Measurements from ENCODE around the gene EMX1. TPM values are rescaled to one million over a fixed set of nuclear protein-coding genes. Genes with fewer than 3 reads are reported as not detected.

EMX1 gene
- total RNA-seq, 1 experiment from 2014 or later: not detected

- H3K27me3 Mint-ChIP-seq (ENCODE audit: unreplicated experiment): peaks cover 5% of the 10 kb centered on the region
- no TSS peak for BruUV-seq (replicated peaks)
- intact Hi-C loops (cut with micrococcal nuclease; ENCODE audit: unreplicated experiment): no loop called here
Measured at GRCh38 chr2:72929010-72929409, 11.7 kb downstream of the EMX1 start.

GRCh38 chr2:72931280-72931910 is 14.1 kb downstream of the EMX1 start:
- no TSS peak for BruUV-seq (replicated peaks)
- CTCF ChIA-PET: no interaction called here
- intact Hi-C loops (cut with micrococcal nuclease; ENCODE audit: unreplicated experiment): no loop called here
- Mint-ChIP-seq H3K4me3 (ENCODE audit: low read depth, unreplicated experiment) (no peak overlapping the region), H3K27ac (ENCODE audit: unreplicated experiment) (no peak overlapping the region), H3K4me1 (ENCODE audit: low read depth, unreplicated experiment) (no peaks in the 10 kb centered on the region), H3K9me3 (ENCODE audit: low read depth, unreplicated experiment) (no peaks in the 10 kb centered on the region), H3K27me3 (ENCODE audit: unreplicated experiment) (peaks cover 21% of the 10 kb centered on the region), H3K36me3 (ENCODE audit: insufficient read depth, unreplicated experiment) (no peaks in the 10 kb centered on the region)
- DNase-seq: peak; percentile 18
- no peak for TF ChIP-seq CTCF (IDR thresholded peaks at IDR 0.05; ENCODE audit: unreplicated experiment)

More at GRCh38 chr2:72929010-72929409, 11.7 kb downstream of the EMX1 start:
- TF ChIP-seq CTCF (IDR thresholded peaks at IDR 0.05; ENCODE audit: unreplicated experiment): no peak
- no peak overlapping the region for H3K4me3 Mint-ChIP-seq (ENCODE audit: low read depth, unreplicated experiment)
- H3K36me3 Mint-ChIP-seq (ENCODE audit: insufficient read depth, unreplicated experiment): no peaks in the 10 kb centered on the region
- no peaks in the 10 kb centered on the region for H3K9me3 Mint-ChIP-seq (ENCODE audit: low read depth, unreplicated experiment)
- no peak for DNase-seq
- H3K4me1 Mint-ChIP-seq (ENCODE audit: low read depth, unreplicated experiment): no peaks in the 10 kb centered on the region
- CTCF ChIA-PET: no interaction called here
- H3K27ac Mint-ChIP-seq (ENCODE audit: unreplicated experiment): no peak overlapping the region

GRCh38 chr2:72932045-72932740 is 14.9 kb downstream of the EMX1 start:
- H3K4me3 Mint-ChIP-seq (ENCODE audit: low read depth, unreplicated experiment): no peak overlapping the region

GRCh38 chr2:72932805-72933204 is 15.5 kb downstream of the EMX1 start:
- Mint-ChIP-seq H3K4me3 (ENCODE audit: low read depth, unreplicated experiment) (no peak overlapping the region), H3K9me3 (ENCODE audit: low read depth, unreplicated experiment) (no peaks in the 10 kb centered on the region), H3K4me1 (ENCODE audit: low read depth, unreplicated experiment) (no peaks in the 10 kb centered on the region), H3K27ac (ENCODE audit: unreplicated experiment) (no peak overlapping the region), H3K36me3 (ENCODE audit: insufficient read depth, unreplicated experiment) (peaks cover 1% of the 10 kb centered on the region), H3K27me3 (ENCODE audit: unreplicated experiment) (peaks cover 28% of the 10 kb centered on the region)
- no peak for DNase-seq
- no TSS peak for BruUV-seq (replicated peaks)
- intact Hi-C loops (cut with micrococcal nuclease; ENCODE audit: unreplicated experiment): no loop called here
- no peak for TF ChIP-seq CTCF (IDR thresholded peaks at IDR 0.05; ENCODE audit: unreplicated experiment)
- CTCF ChIA-PET: interaction anchor here (0.7 to 0.9 kb wide), 2 partner anchors 40 to 41 kb away, joined by 3 to 5 read pairs; no protein-coding TSS in a partner anchor

More at GRCh38 chr2:72932045-72932740, 14.9 kb downstream of the EMX1 start:
- TF ChIP-seq CTCF (IDR thresholded peaks at IDR 0.05; ENCODE audit: unreplicated experiment): no peak
- BruUV-seq (replicated peaks): no TSS peak
- no peak for DNase-seq
- no peaks in the 10 kb centered on the region for H3K9me3 Mint-ChIP-seq (ENCODE audit: low read depth, unreplicated experiment)
- no peaks in the 10 kb centered on the region for H3K36me3 Mint-ChIP-seq (ENCODE audit: insufficient read depth, unreplicated experiment)
- peaks cover 22% of the 10 kb centered on the region for H3K27me3 Mint-ChIP-seq (ENCODE audit: unreplicated experiment)
- intact Hi-C loops (cut with micrococcal nuclease; ENCODE audit: unreplicated experiment): no loop called here
- CTCF ChIA-PET: no interaction called here
- H3K27ac Mint-ChIP-seq (ENCODE audit: unreplicated experiment): no peak overlapping the region
- H3K4me1 Mint-ChIP-seq (ENCODE audit: low read depth, unreplicated experiment): no peaks in the 10 kb centered on the region

All from Calu3 (cell line).